Loucy (cell line): Measurements from ENCODE around the gene GSTA2.

Source experiments
- H2AFZ ChIP-seq: fragments of 200-600 bp; sonication (generic); 2 replicates; pipeline ENCODE4 v1.6.0; 2016; ENCODE audit warnings: antibody characterized with exemption, mild to moderate bottlenecking, low read length, moderate library complexity
- H3F3A ChIP-seq: fragments of 200-600 bp; 2 replicates; pipeline ENCODE4 v1.6.0; 2016; ENCODE audit warnings: antibody characterized with exemption, low read depth, mild to moderate bottlenecking
- H3K27me3 ChIP-seq: fragments of 200-600 bp; sonication (generic); 2 replicates; pipeline ENCODE4 v1.6.1; 2014; ENCODE audit warnings: low read length, mild to moderate bottlenecking; ENCODE audit not compliant: insufficient read depth, poor library complexity, severe bottlenecking
- H3K36me3 ChIP-seq: fragments of 200-600 bp; sonication (generic); 2 replicates; pipeline ENCODE4 v1.6.1; 2016; ENCODE audit warnings: low read length; ENCODE audit not compliant: insufficient read depth
- H3K4me1 ChIP-seq: fragments of 200-600 bp; sonication (generic); 2 replicates; pipeline ENCODE4 v1.5.1; 2014; ENCODE audit warnings: low read length, mild to moderate bottlenecking; ENCODE audit not compliant: insufficient read depth, poor library complexity, severe bottlenecking
- H3K4me2 ChIP-seq: fragments of 200-600 bp; sonication (generic); 2 replicates; pipeline ENCODE4 v1.6.0; 2014; ENCODE audit warnings: antibody characterized with exemption, low read length, low read depth, mild to moderate bottlenecking; ENCODE audit not compliant: poor library complexity, severe bottlenecking
- H3K4me3 ChIP-seq: fragments of 200-600 bp; sonication (generic); 2 replicates; pipeline ENCODE4 v1.5.1; 2014; ENCODE audit warnings: low read length, mild to moderate bottlenecking, mixed read lengths; ENCODE audit not compliant: poor library complexity, severe bottlenecking
- H3K79me2 ChIP-seq: fragments of 200-600 bp; sonication (generic); 2 replicates; pipeline ENCODE4 v1.6.1; 2014; ENCODE audit warnings: low read length; ENCODE audit not compliant: insufficient read depth
- H3K9ac ChIP-seq: fragments of 200-600 bp; sonication (generic); 2 replicates; pipeline ENCODE4 v1.6.0; 2014; ENCODE audit warnings: mild to moderate bottlenecking, low read depth, low read length, moderate library complexity; ENCODE audit not compliant: poor library complexity, severe bottlenecking
- H3K9me2 ChIP-seq: fragments of 200-600 bp; sonication (generic); replicated peaks from 2 replicates; pipeline ENCODE4 v1.6.1; 2016; ENCODE audit warnings: low read depth, low read length, mixed read lengths
- H3K9me3 ChIP-seq: fragments of 200-600 bp; sonication (generic); 2 replicates; pipeline ENCODE4 v1.6.1; 2014; ENCODE audit warnings: mild to moderate bottlenecking, antibody characterized with exemption, low read length, low read depth; ENCODE audit not compliant: insufficient read depth
- H4K20me1 ChIP-seq: fragments of 200-600 bp; sonication (generic); 2 replicates; pipeline ENCODE4 v1.6.0; 2014; ENCODE audit warnings: antibody characterized with exemption, low read length, mild to moderate bottlenecking; ENCODE audit not compliant: insufficient read depth, poor library complexity, severe bottlenecking
- CTCF ChIP-seq: fragments of 200-600 bp; sonication (generic); conservative IDR thresholded peaks from 2 replicates; pipeline ENCODE4 v1.5.1; 2014; ENCODE audit warnings: mild to moderate bottlenecking, antibody characterized with exemption, low read length
- EZH2phosphoT487 ChIP-seq: fragments of 200-600 bp; IDR thresholded peaks from 2 replicates; pipeline ENCODE4 v1.6.1; 2018; ENCODE audit warnings: antibody characterized with exemption, mild to moderate bottlenecking, moderate library complexity, borderline replicate concordance

The GSTA2 gene

DNA sequence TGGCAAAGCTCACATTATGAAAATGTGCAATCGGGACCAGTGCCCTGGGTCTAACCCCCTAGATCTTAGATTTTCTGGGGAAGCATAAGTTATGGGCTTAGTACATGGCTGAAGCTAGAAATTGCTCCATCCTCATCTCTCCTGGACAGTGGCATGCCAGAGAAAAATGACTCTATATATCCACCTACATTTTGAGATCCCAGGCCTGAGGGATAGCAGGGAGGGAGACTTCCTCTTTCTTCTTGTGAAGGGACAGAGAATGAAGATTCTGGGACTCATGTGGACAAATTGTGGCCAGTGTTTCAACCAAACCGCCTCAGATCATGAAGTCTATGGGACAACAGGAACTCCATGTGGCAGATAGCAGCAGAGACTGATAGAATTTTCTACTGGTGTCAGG lies 35.4 kb downstream of the GSTA2 start:
- no peaks in the 10 kb centered on the region for H3K9me3 ChIP-seq
- no peaks in the 10 kb centered on the region for H3K9me2 ChIP-seq
- H2AFZ ChIP-seq = no peak overlapping the region
- no peak overlapping the region for H3K4me2 ChIP-seq
- no peaks in the 10 kb centered on the region for H3K36me3 ChIP-seq
- H3K4me1 ChIP-seq = no peaks in the 10 kb centered on the region
- no peaks in the 10 kb centered on the region for H3K27me3 ChIP-seq
- no peaks in the 10 kb centered on the region for H3F3A ChIP-seq
- H3K4me3 ChIP-seq = no peak overlapping the region
- no peaks in the 10 kb centered on the region for H4K20me1 ChIP-seq
- TF ChIP-seq EZH2phosphoT487 (no peak), CTCF (no peak)
- H3K79me2 ChIP-seq = no peaks in the 10 kb centered on the region
- no peak overlapping the region for H3K9ac ChIP-seq

- TF ChIP-seq EZH2phosphoT487 (no peak), CTCF (no peak)
- H3K9me2 ChIP-seq = no peaks in the 10 kb centered on the region
- H3K4me3 ChIP-seq = no peak overlapping the region
- no peaks in the 10 kb centered on the region for H3K4me1 ChIP-seq
- H3K9me3 ChIP-seq = no peaks in the 10 kb centered on the region
- H3K79me2 ChIP-seq = no peaks in the 10 kb centered on the region
- no peak overlapping the region for H3K4me2 ChIP-seq
- H2AFZ ChIP-seq = no peak overlapping the region
- H3K27me3 ChIP-seq = no peaks in the 10 kb centered on the region
- no peaks in the 10 kb centered on the region for H3F3A ChIP-seq
- no peaks in the 10 kb centered on the region for H3K36me3 ChIP-seq
- H4K20me1 ChIP-seq = no peaks in the 10 kb centered on the region
- no peak overlapping the region for H3K9ac ChIP-seq
These were observed 36.3 kb downstream of the GSTA2 start for GRCh38 chr6:52726741-52727535.

GRCh38 chr6:52726193-52726542 lies 37.1 kb downstream of the GSTA2 start:
- no peaks in the 10 kb centered on the region for H3F3A ChIP-seq
- no peaks in the 10 kb centered on the region for H3K4me1 ChIP-seq
- TF ChIP-seq CTCF (no peak), EZH2phosphoT487 (no peak)
- no peak overlapping the region for H3K4me3 ChIP-seq
- no peaks in the 10 kb centered on the region for H3K27me3 ChIP-seq
- no peaks in the 10 kb centered on the region for H3K36me3 ChIP-seq
- H2AFZ ChIP-seq = no peak overlapping the region
- no peak overlapping the region for H3K4me2 ChIP-seq
- H3K9me3 ChIP-seq = no peaks in the 10 kb centered on the region
- no peak overlapping the region for H3K9ac ChIP-seq
- H4K20me1 ChIP-seq = no peaks in the 10 kb centered on the region
- no peaks in the 10 kb centered on the region for H3K9me2 ChIP-seq
- H3K79me2 ChIP-seq = no peaks in the 10 kb centered on the region
